DOHH2 (cell line): ENCODE results near the gene ZBTB7C.
A peak's percentile ranks its signal among the peaks of the same experiment; 100 is the strongest.

Experiments
- H3F3A ChIP-seq: fragments of 200-600 bp; sonication (generic), shearing (Covaris generic); 2 replicates; pipeline ENCODE4 v1.6.0; 2016; ENCODE audit warnings: antibody characterized with exemption, mild to moderate bottlenecking; ENCODE audit not compliant: control insufficient read depth, insufficient read depth
- H3K27ac ChIP-seq: fragments of 200-600 bp; sonication (generic); 2 replicates; pipeline ENCODE4 v1.5.1; 2014; ENCODE audit warnings: low read depth, mild to moderate bottlenecking, low read length, moderate library complexity
- H3K27me3 ChIP-seq: fragments of 200-600 bp; sonication (generic); 2 replicates; pipeline ENCODE4 v1.6.1; 2014; ENCODE audit warnings: mild to moderate bottlenecking, low read length, mixed read lengths; ENCODE audit not compliant: control insufficient read depth
- H3K36me3 ChIP-seq: fragments of 200-600 bp; sonication (generic); 2 replicates; pipeline ENCODE4 v1.6.1; 2014; ENCODE audit warnings: mild to moderate bottlenecking, low read length, moderate library complexity, mixed read lengths; ENCODE audit not compliant: control insufficient read depth
- H3K4me1 ChIP-seq: fragments of 200-600 bp; sonication (generic); 2 replicates; pipeline ENCODE4 v1.6.1; 2014; ENCODE audit warnings: mild to moderate bottlenecking, low read length, mixed read lengths; ENCODE audit not compliant: control insufficient read depth
- H3K4me2 ChIP-seq: fragments of 200-600 bp; sonication (generic); 2 replicates; pipeline ENCODE4 v1.6.0; 2014; ENCODE audit warnings: mild to moderate bottlenecking, low read length, moderate library complexity
- H3K4me3 ChIP-seq: fragments of 200-600 bp; sonication (generic); 2 replicates; pipeline ENCODE4 v1.5.1; 2014; ENCODE audit warnings: mild to moderate bottlenecking, low read length, mixed read lengths
- H3K79me2 ChIP-seq: fragments of 200-600 bp; sonication (generic); 2 replicates; pipeline ENCODE4 v1.6.1; 2014; ENCODE audit warnings: mild to moderate bottlenecking, low read length, mixed read lengths; ENCODE audit not compliant: control insufficient read depth
- H3K9me2 ChIP-seq: fragments of 200-600 bp; sonication (generic); replicated peaks from 2 replicates; pipeline ENCODE4 v1.6.1; 2014; ENCODE audit warnings: mild to moderate bottlenecking, low read length, mixed read lengths; ENCODE audit not compliant: control insufficient read depth
- H3K9me3 ChIP-seq: fragments of 200-600 bp; sonication (generic); 2 replicates; pipeline ENCODE4 v1.6.1; 2014; ENCODE audit warnings: antibody characterized with exemption, low read length, mixed read lengths; ENCODE audit not compliant: control insufficient read depth, insufficient read depth
- H4K20me1 ChIP-seq: fragments of 200-600 bp; sonication (generic); 2 replicates; pipeline ENCODE4 v1.6.0; 2014; ENCODE audit warnings: low read depth, mild to moderate bottlenecking, antibody characterized with exemption, low read length, moderate library complexity; ENCODE audit not compliant: control insufficient read depth, insufficient read depth
- CTCF ChIP-seq: fragments of 200-600 bp; sonication (generic); IDR thresholded peaks from one replicate; pipeline ENCODE4 v1.5.1; 2014; ENCODE audit warnings: antibody characterized with exemption, mild to moderate bottlenecking, low read depth, low read length; ENCODE audit not compliant: poor library complexity, severe bottlenecking
- EZH2phosphoT487 ChIP-seq: fragments of 200-600 bp; sonication (generic); IDR thresholded peaks from 2 replicates; pipeline ENCODE4 v1.6.1; 2017; ENCODE audit warnings: borderline replicate concordance, mild to moderate bottlenecking, antibody characterized with exemption, low read length, moderate library complexity, mixed read lengths

Gene ZBTB7C

GRCh38 chr18:48022021-48022420 lies 387.2 kb downstream of the ZBTB7C start:
- Histone ChIP-seq H3K4me2 (no peak overlapping the region), H3K9me3 (no peaks in the 10 kb centered on the region), H3K27me3 (peaks cover 22% of the 10 kb centered on the region), H3K4me3 (no peak overlapping the region), H3K9me2 (no peaks in the 10 kb centered on the region), H3K79me2 (no peaks in the 10 kb centered on the region), H3K4me1 (peaks cover 3% of the 10 kb centered on the region; the same call in 1 of the 2 replicates), H4K20me1 (no peaks in the 10 kb centered on the region), H3K36me3 (no peaks in the 10 kb centered on the region), H3K27ac (no peak overlapping the region), H3F3A (no peaks in the 10 kb centered on the region)
- TF ChIP-seq CTCF, result no peak
- TF ChIP-seq EZH2phosphoT487, result no peak

- no peak overlapping the region for H3K4me3 ChIP-seq
These were observed 387.8 kb downstream of the ZBTB7C start for GRCh38 chr18:48021273-48021914.

GRCh38 chr18:48020337-48021250 lies 388.6 kb downstream of the ZBTB7C start:
- Histone ChIP-seq H3K4me3 (no peak overlapping the region), H3K36me3 (no peaks in the 10 kb centered on the region), H3K79me2 (no peaks in the 10 kb centered on the region), H3K9me3 (no peaks in the 10 kb centered on the region), H3K27ac (no peak overlapping the region), H3K9me2 (no peaks in the 10 kb centered on the region), H4K20me1 (no peaks in the 10 kb centered on the region), H3F3A (no peaks in the 10 kb centered on the region), H3K4me2 (no peak overlapping the region), H3K4me1 (peaks cover 3% of the 10 kb centered on the region; the same call in 1 of the 2 replicates), H3K27me3 (peaks cover 22% of the 10 kb centered on the region)
- TF ChIP-seq EZH2phosphoT487 (no peak), CTCF (peak; percentile 19)

More at GRCh38 chr18:48021273-48021914, 387.8 kb downstream of the ZBTB7C start:
- Histone ChIP-seq H3K27me3 (peaks cover 22% of the 10 kb centered on the region), H4K20me1 (no peaks in the 10 kb centered on the region), H3K79me2 (no peaks in the 10 kb centered on the region), H3K36me3 (no peaks in the 10 kb centered on the region), H3K9me3 (no peaks in the 10 kb centered on the region), H3K4me2 (no peak overlapping the region), H3K4me1 (peaks cover 3% of the 10 kb centered on the region; the same call in 1 of the 2 replicates), H3K9me2 (no peaks in the 10 kb centered on the region), H3F3A (no peaks in the 10 kb centered on the region), H3K27ac (no peak overlapping the region)
- TF ChIP-seq EZH2phosphoT487 (no peak), CTCF (no peak)
